Epithelial cell of esophagus (primary cell): ENCODE results near the gene BMP3.
A peak's percentile ranks its signal among the peaks of the same experiment; 100 is the strongest.
"Not testable (repeated sequence)": the region's sequence is repeated elsewhere in the genome, so short reads cannot be mapped to it uniquely, and the experiment has no call there.

Experiments used
- DNase-seq: peaks from one replicate; pipeline ENCODE4 v3.0.0; 2010; ENCODE audit warnings: low read depth
- H3K4me3 ChIP-seq: 2 replicates; pipeline ENCODE4 v1.5.1; 2011; ENCODE audit warnings: mild to moderate bottlenecking, low read length, control low read depth
- CTCF ChIP-seq: IDR thresholded peaks from 2 replicates; pipeline ENCODE4 v1.5.1; 2011; ENCODE audit warnings: low read depth, mild to moderate bottlenecking, low read length, control low read depth, inconsistent platforms; ENCODE audit not compliant: insufficient read depth; ENCODE audit errors: missing control alignments

BMP3 gene

GRCh38 chr4:81007417-81007816 lies 23.1 kb upstream of the BMP3 start:
- TF ChIP-seq CTCF, result no peak
- no peak overlapping the region for H3K4me3 ChIP-seq
- no peak for DNase-seq

GRCh38 chr4:81016566-81016965 lies 13.9 kb upstream of the BMP3 start:
- H3K4me3 ChIP-seq, DNase-seq: not testable (repeated sequence)

- H3K4me3 ChIP-seq, result no peak overlapping the region
- TF ChIP-seq CTCF, result no peak
- no peak for DNase-seq
These were observed 11.5 kb upstream of the BMP3 start for GRCh38 chr4:81019006-81019405.

GRCh38 chr4:81021142-81021944 lies 9.2 kb upstream of the BMP3 start:
- H3K4me3 ChIP-seq, result no peak overlapping the region
- no peak for TF ChIP-seq CTCF
- peak; percentile 32 for DNase-seq

DNA sequence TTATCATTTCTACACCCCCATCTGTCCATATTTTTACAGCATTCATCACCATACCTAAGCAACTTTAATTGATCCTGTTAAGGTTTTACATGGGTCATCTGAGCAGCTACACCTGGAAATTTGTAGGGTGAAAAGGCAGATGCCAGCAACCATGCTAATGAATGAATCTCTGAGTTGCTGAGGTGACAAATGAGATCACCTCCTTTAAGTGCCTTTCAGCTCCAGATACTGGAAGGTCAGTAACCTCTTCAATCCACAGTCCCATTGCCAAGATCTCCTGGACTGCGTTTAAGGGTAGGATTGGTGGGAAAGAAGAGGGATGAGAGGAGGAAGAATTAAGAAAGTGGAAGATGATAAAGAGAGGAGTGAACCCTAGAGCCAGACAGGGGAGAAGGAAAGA lies 8.5 kb upstream of the BMP3 start:
- TF ChIP-seq CTCF, result no peak
- no peak overlapping the region for H3K4me3 ChIP-seq

GRCh38 chr4:81023484-81023883 lies 7.0 kb upstream of the BMP3 start:
- H3K4me3 ChIP-seq, result no peak overlapping the region
- DNase-seq, result no peak
- no peak for TF ChIP-seq CTCF

More for the DNA sequence above, 8.5 kb upstream of the BMP3 start:
- no peak for DNase-seq

- peak overlapping the region; percentile 28 for H3K4me3 ChIP-seq
- DNase-seq, result peak; percentile 8
- no peak for TF ChIP-seq CTCF
These were observed 678 bp downstream of the BMP3 start for GRCh38 chr4:81030981-81031791.
